Muscle layer of duodenum (tissue), 2 donors: ENCODE measurements around the gene PEG3.

ENCODE experiments used
- H3K27ac ChIP-seq: one replicate; pipeline ENCODE4 v1.7.0; 2013; ENCODE audit warnings: mild to moderate bottlenecking, low read length
- H3K27me3 ChIP-seq: one replicate; pipeline ENCODE4 v1.7.0; 2013; ENCODE audit warnings: low read depth, mild to moderate bottlenecking, control low read depth, low read length
- H3K36me3 ChIP-seq, 2 donors: one replicate each; pipeline ENCODE4 v1.7.0; 2013; ENCODE audit warnings: low read length in 2 of 2, control low read depth in 1 of 2, mild to moderate bottlenecking in 1 of 2; ENCODE audit not compliant: insufficient read depth in 2 of 2, control insufficient read depth in 1 of 2
- H3K4me1 ChIP-seq, 2 donors: one replicate each; pipeline ENCODE4 v1.7.0; 2013; ENCODE audit warnings: low read length in 2 of 2, mild to moderate bottlenecking in 2 of 2, control low read depth in 1 of 2, moderate library complexity in 1 of 2; ENCODE audit not compliant: insufficient read depth in 2 of 2, control insufficient read depth in 1 of 2
- H3K4me3 ChIP-seq, 2 donors: one replicate each; pipeline ENCODE4 v1.7.0; 2013; ENCODE audit warnings: low read length in 2 of 2, low read depth in 1 of 2, mild to moderate bottlenecking in 1 of 2
- H3K9me3 ChIP-seq, 2 donors: one replicate each; pipeline ENCODE4 v1.7.0; 2013; ENCODE audit warnings: low read length in 2 of 2, control low read depth in 1 of 2, mild to moderate bottlenecking in 1 of 2; ENCODE audit not compliant: control insufficient read depth in 1 of 2
- donor health status: healthy.

The PEG3 gene

GRCh38 chr19:56838024-56838908 lies 2.3 kb downstream of the PEG3 start:
- Histone ChIP-seq H3K9me3 (no peaks in the 10 kb centered on the region), H3K4me1 (no peaks in the 10 kb centered on the region), H3K27me3 (no peaks in the 10 kb centered on the region), H3K27ac (peak overlapping the region; percentile 57), H3K36me3 (peaks cover 0 to 4% of the 10 kb centered on the region in 2 donors), H3K4me3 (peak overlapping the region; percentile 27 to 69)

- Histone ChIP-seq H3K9me3 (no peaks in the 10 kb centered on the region), H3K4me3 (peak overlapping the region; percentile 27 to 69), H3K27ac (no peak overlapping the region)
Measured at GRCh38 chr19:56837492-56838023, 3.0 kb downstream of the PEG3 start.

GRCh38 chr19:56837004-56837403 lies 3.5 kb downstream of the PEG3 start:
- Histone ChIP-seq H3K27ac (no peak overlapping the region), H3K27me3 (no peaks in the 10 kb centered on the region), H3K4me3 (peak overlapping the region in 1 of 2 donors; percentile 69), H3K9me3 (no peaks in the 10 kb centered on the region), H3K4me1 (no peaks in the 10 kb centered on the region), H3K36me3 (peaks cover 0 to 4% of the 10 kb centered on the region in 2 donors)

More at GRCh38 chr19:56837492-56838023, 3.0 kb downstream of the PEG3 start:
- Histone ChIP-seq H3K27me3 (no peaks in the 10 kb centered on the region), H3K36me3 (peaks cover 0 to 4% of the 10 kb centered on the region in 2 donors), H3K4me1 (no peaks in the 10 kb centered on the region)

- Histone ChIP-seq H3K9me3 (no peaks in the 10 kb centered on the region), H3K27ac (no peak overlapping the region), H3K27me3 (no peaks in the 10 kb centered on the region), H3K4me3 (no peak overlapping the region), H3K36me3 (peaks cover 0 to 4% of the 10 kb centered on the region in 2 donors), H3K4me1 (no peaks in the 10 kb centered on the region)
Measured at GRCh38 chr19:56836059-56836458, 4.5 kb downstream of the PEG3 start.

- no peak overlapping the region for H3K4me3 ChIP-seq
- peaks cover 0 to 4% of the 10 kb centered on the region in 2 donors for H3K36me3 ChIP-seq
- H3K27me3 ChIP-seq = no peaks in the 10 kb centered on the region
- H3K27ac ChIP-seq = no peak overlapping the region
- H3K9me3 ChIP-seq = no peaks in the 10 kb centered on the region
- H3K4me1 ChIP-seq = no peaks in the 10 kb centered on the region
Measured at GRCh38 chr19:56835401-56835800, 5.1 kb downstream of the PEG3 start.

GRCh38 chr19:56834564-56835375 lies 5.8 kb downstream of the PEG3 start:
- Histone ChIP-seq H3K4me1 (no peaks in the 10 kb centered on the region), H3K4me3 (no peak overlapping the region), H3K27me3 (no peaks in the 10 kb centered on the region), H3K27ac (no peak overlapping the region), H3K36me3 (peaks cover 0 to 4% of the 10 kb centered on the region in 2 donors), H3K9me3 (no peaks in the 10 kb centered on the region)

- Histone ChIP-seq H3K9me3 (no peaks in the 10 kb centered on the region), H3K27ac (no peak overlapping the region), H3K4me3 (no peak overlapping the region), H3K27me3 (no peaks in the 10 kb centered on the region), H3K36me3 (peaks cover 0 to 6% of the 10 kb centered on the region in 2 donors), H3K4me1 (no peaks in the 10 kb centered on the region)
Measured at GRCh38 chr19:56832352-56832928, 8.1 kb downstream of the PEG3 start.

GRCh38 chr19:56831255-56831654 lies 9.3 kb downstream of the PEG3 start:
- Histone ChIP-seq H3K27me3 (no peaks in the 10 kb centered on the region), H3K27ac (no peak overlapping the region), H3K4me3 (no peak overlapping the region)

GRCh38 chr19:56829596-56829995 lies 10.9 kb downstream of the PEG3 start:
- Histone ChIP-seq H3K9me3 (no peaks in the 10 kb centered on the region), H3K36me3 (peaks cover 0 to 6% of the 10 kb centered on the region in 2 donors), H3K4me1 (no peaks in the 10 kb centered on the region), H3K27ac (no peak overlapping the region), H3K27me3 (no peaks in the 10 kb centered on the region), H3K4me3 (no peak overlapping the region)

More at GRCh38 chr19:56831255-56831654, 9.3 kb downstream of the PEG3 start:
- H3K36me3 ChIP-seq = peaks cover 0 to 6% of the 10 kb centered on the region in 2 donors
- no peaks in the 10 kb centered on the region for H3K9me3 ChIP-seq
- no peaks in the 10 kb centered on the region for H3K4me1 ChIP-seq

GRCh38 chr19:56827708-56828107 lies 12.8 kb downstream of the PEG3 start:
- H3K9me3 ChIP-seq = no peaks in the 10 kb centered on the region

GRCh38 chr19:56823956-56824355 lies 16.6 kb downstream of the PEG3 start:
- no peaks in the 10 kb centered on the region for H3K9me3 ChIP-seq
- no peaks in the 10 kb centered on the region for H3K4me1 ChIP-seq
- peaks cover 0 to 28% of the 10 kb centered on the region in 2 donors for H3K36me3 ChIP-seq
- no peak overlapping the region for H3K4me3 ChIP-seq
- no peak overlapping the region for H3K27ac ChIP-seq
- no peaks in the 10 kb centered on the region for H3K27me3 ChIP-seq

More at GRCh38 chr19:56827708-56828107, 12.8 kb downstream of the PEG3 start:
- no peaks in the 10 kb centered on the region for H3K4me1 ChIP-seq
- H3K36me3 ChIP-seq = peaks cover 0 to 3% of the 10 kb centered on the region in 2 donors
- H3K4me3 ChIP-seq = no peak overlapping the region
- H3K27ac ChIP-seq = no peak overlapping the region
- H3K27me3 ChIP-seq = no peaks in the 10 kb centered on the region
